GF-D8 (cell line): ENCODE results near the gene MYOZ3.

Experiments
- DNase-seq: peaks from one replicate; lab custom pipeline; 2025; lab: John Stamatoyannopoulos, UW

Gene MYOZ3

GRCh38 chr5:150642991-150643710 lies 17.9 kb upstream of the MYOZ3 start:
- no peak for DNase-seq

GRCh38 chr5:150644058-150644457 lies 17.0 kb upstream of the MYOZ3 start:
- no peak for DNase-seq

- no peak for DNase-seq
These were observed 16.5 kb upstream of the MYOZ3 start for GRCh38 chr5:150644514-150644913.

GRCh38 chr5:150645070-150645700 lies 15.9 kb upstream of the MYOZ3 start:
- DNase-seq = no peak

GRCh38 chr5:150647275-150648251 lies 13.5 kb upstream of the MYOZ3 start:
- DNase-seq = no peak

- DNase-seq = no peak
These were observed 12.6 kb upstream of the MYOZ3 start for GRCh38 chr5:150648294-150649107.

GRCh38 chr5:150649108-150650020 lies 11.7 kb upstream of the MYOZ3 start:
- DNase-seq = no peak

- no peak for DNase-seq
These were observed 10.7 kb upstream of the MYOZ3 start for GRCh38 chr5:150650021-150651006.

GRCh38 chr5:150651382-150651781 lies 9.7 kb upstream of the MYOZ3 start:
- no peak for DNase-seq

- DNase-seq = no peak
These were observed 9.0 kb upstream of the MYOZ3 start for GRCh38 chr5:150651924-150652671.

GRCh38 chr5:150653145-150653761 lies 7.8 kb upstream of the MYOZ3 start:
- no peak for DNase-seq

GRCh38 chr5:150653762-150654556 lies 7.1 kb upstream of the MYOZ3 start:
- DNase-seq = no peak

- no peak for DNase-seq
These were observed 5.8 kb upstream of the MYOZ3 start for GRCh38 chr5:150655221-150655620.

GRCh38 chr5:150656191-150657132 lies 4.6 kb upstream of the MYOZ3 start:
- DNase-seq = no peak

- no peak for DNase-seq
These were observed 2.9 kb upstream of the MYOZ3 start for GRCh38 chr5:150658121-150658520.

GRCh38 chr5:150658699-150659265 lies 2.3 kb upstream of the MYOZ3 start:
- DNase-seq = no peak
